GM19025 (cell line): ENCODE data around the gene PHLDA2.
"Not testable (repeated sequence)": the region's sequence is repeated elsewhere in the genome, so short reads cannot be mapped to it uniquely, and the experiment has no call there.

Experiments
- ATAC-seq: cut with Tn5 transposase; IDR thresholded peaks from one replicate; pipeline ENCODE4 v1.9.1; 2021; ENCODE audit warnings: mild to moderate bottlenecking, low read depth, moderate library complexity; ENCODE audit not compliant: unreplicated experiment

PHLDA2 gene

GRCh38 chr11:2945757-2946287, 16.6 kb upstream of the PHLDA2 start:
- no peak for ATAC-seq

- ATAC-seq: no peak
Measured at GRCh38 chr11:2945031-2945756, 16.0 kb upstream of the PHLDA2 start.

GRCh38 chr11:2944530-2944929, 15.3 kb upstream of the PHLDA2 start:
- no peak for ATAC-seq

GRCh38 chr11:2943711-2944118, 14.5 kb upstream of the PHLDA2 start:
- ATAC-seq: no peak

GRCh38 chr11:2942872-2943710, 13.9 kb upstream of the PHLDA2 start:
- ATAC-seq: no peak

- no peak for ATAC-seq
Measured at GRCh38 chr11:2942447-2942846, 13.2 kb upstream of the PHLDA2 start.

- ATAC-seq: no peak
Measured at GRCh38 chr11:2940921-2941821, 12.0 kb upstream of the PHLDA2 start.

- no peak for ATAC-seq
Measured at GRCh38 chr11:2940147-2940920, 11.1 kb upstream of the PHLDA2 start.

- not testable (repeated sequence) for ATAC-seq
Measured at GRCh38 chr11:2938458-2939418, 9.5 kb upstream of the PHLDA2 start.

- ATAC-seq: not testable (repeated sequence)
Measured at GRCh38 chr11:2937641-2938457, 8.6 kb upstream of the PHLDA2 start.

GRCh38 chr11:2934611-2935239, 5.5 kb upstream of the PHLDA2 start:
- ATAC-seq: no peak

GRCh38 chr11:2934021-2934550, 4.9 kb upstream of the PHLDA2 start:
- no peak for ATAC-seq

- ATAC-seq: no peak
Measured at GRCh38 chr11:2933375-2934020, 4.3 kb upstream of the PHLDA2 start.

- no peak for ATAC-seq
Measured at GRCh38 chr11:2932850-2933251, 3.6 kb upstream of the PHLDA2 start.

- no peak for ATAC-seq
Measured at GRCh38 chr11:2931771-2932738, 2.8 kb upstream of the PHLDA2 start.

GRCh38 chr11:2931420-2931746, 2.2 kb upstream of the PHLDA2 start:
- no peak for ATAC-seq
